K562 (cell line): ENCODE results near the gene CXCL16. TPM values are rescaled to one million over a fixed set of nuclear protein-coding genes. Genes with fewer than 3 reads are reported as not detected.

Experiments used
- ATAC-seq: fragments of 200-7000 bp; cut with Tn5 transposase; 3 replicates; pipeline ENCODE4 v1.9.1; 2020; ENCODE audit warnings: moderate library complexity
- BruUV-seq: library from RNA; stranded (reverse); fragments of 400-500 nt; replicated peaks from 2 replicates; lab custom pipeline; 2021; lab: Mats Ljungman, UMichigan
- CTCF ChIA-PET: fragments of 300-600 bp; formaldehyde crosslinking; extraction: SDS; loops from one replicate; lab custom pipeline; 2021; ENCODE audit warnings: low intra/inter-chr PET ratio; lab: Yijun Ruan, JAX
- POLR2A ChIA-PET: fragments of 300-600, 350-650 bp; sonication (Branson Sonifier 250); formaldehyde crosslinking; extraction: SDS; loops from one replicate; lab custom pipeline; 2021; ENCODE audit warnings: antibody characterized with exemption, inconsistent platforms; lab: Yijun Ruan, JAX
- DNase-seq, 4 experiments: peaks; one replicate each; pipeline versions ENCODE4 v3.0.0 to v3.0.0-alpha.2; 2011 to 2018; ENCODE audit warnings: low spot score in 3 of 4, mixed read lengths in 3 of 4; ENCODE audit errors: extremely low read depth in 1 of 4
- FAIRE-seq: peaks from 2 replicates; lab custom pipeline; 2011; peaks lifted over from hg19 to GRCh38; lab: Jason Lieb, UNC
- H2AFZ ChIP-seq: 2 replicates; pipeline ENCODE4 v1.6.0; 2011; ENCODE audit warnings: low read depth, low read length, control low read depth, inconsistent platforms
- H3K27ac ChIP-seq: fragments of 200-600 bp; 3 replicates; pipeline ENCODE4 v1.8.0; 2011; ENCODE audit warnings: low read depth, mild to moderate bottlenecking, control low read depth, inconsistent platforms, low read length, moderate library complexity, mixed read lengths; ENCODE audit errors: extremely low read depth
- H3K27me3 ChIP-seq, 2 experiments: fragments of 300-600 bp in 1 of 2; 2 replicates in 1 of 2; 3 replicates in 1 of 2; pipeline versions ENCODE4 v1.6.0 to v1.8.0; 2011; ENCODE audit warnings: inconsistent platforms in 2 of 2, low read length in 2 of 2, mild to moderate bottlenecking in 1 of 2, mixed read lengths in 1 of 2, moderate library complexity in 1 of 2; ENCODE audit not compliant: control insufficient read depth in 2 of 2, insufficient read depth in 2 of 2
- H3K36me3 ChIP-seq: fragments of 300-600 bp; 3 replicates; pipeline ENCODE4 v1.8.0; 2011; ENCODE audit warnings: mild to moderate bottlenecking, low read length, inconsistent platforms; ENCODE audit not compliant: control insufficient read depth, insufficient read depth
- H3K4me1 ChIP-seq, 2 experiments: fragments of 200-600 bp in 1 of 2; replicated peaks in 1 of 2; 2 replicates in 1 of 2; 3 replicates in 1 of 2; pipeline versions ENCODE4 v1.5.1 to v1.8.0; 2011; ENCODE audit warnings: inconsistent platforms in 2 of 2, low read length in 2 of 2, mild to moderate bottlenecking in 1 of 2, mixed read lengths in 1 of 2, moderate library complexity in 1 of 2; ENCODE audit not compliant: control insufficient read depth in 2 of 2, insufficient read depth in 2 of 2
- H3K4me2 ChIP-seq: 2 replicates; pipeline ENCODE4 v1.6.1; 2011; ENCODE audit warnings: low read length, control low read depth, inconsistent platforms, mixed read lengths; ENCODE audit not compliant: insufficient read depth
- H3K4me3 ChIP-seq: fragments of 200-600 bp; sonication (generic), shearing (Covaris generic); 2 replicates; pipeline ENCODE4 v1.5.1; 2016; ENCODE audit warnings: control low read depth, inconsistent platforms
- H3K79me2 ChIP-seq: fragments of 200-600 bp; 3 replicates; pipeline ENCODE4 v1.8.0; 2011; ENCODE audit warnings: low read length, inconsistent platforms; ENCODE audit not compliant: control insufficient read depth, insufficient read depth
- H3K9ac ChIP-seq, 2 experiments: 2 replicates each; pipeline versions ENCODE4 v1.6.0 to v1.6.1; 2011; ENCODE audit warnings: low read depth in 2 of 2, low read length in 2 of 2, control low read depth in 1 of 2, inconsistent platforms in 1 of 2, mild to moderate bottlenecking in 1 of 2, mixed read lengths in 1 of 2; ENCODE audit not compliant: insufficient read depth in 1 of 2
- H3K9me1 ChIP-seq: one replicate; pipeline ENCODE4 v1.6.0; 2011; ENCODE audit warnings: inconsistent platforms, mild to moderate bottlenecking, low read length, moderate library complexity; ENCODE audit not compliant: control insufficient read depth, insufficient read depth
- H3K9me3 ChIP-seq: replicated peaks from 2 replicates; pipeline ENCODE4 v1.5.1; 2011; ENCODE audit warnings: low read depth, low read length, inconsistent platforms; ENCODE audit not compliant: control insufficient read depth, insufficient read depth
- H4K20me1 ChIP-seq: replicated peaks from 2 replicates; pipeline ENCODE4 v1.6.1; 2011; ENCODE audit warnings: low read length, inconsistent platforms, mixed read lengths; ENCODE audit not compliant: control insufficient read depth, insufficient read depth
- ARHGAP35 ChIP-seq: fragments of 450-650 bp; IDR thresholded peaks from 2 replicates; pipeline ENCODE4 v1.6.1; 2018; ENCODE audit not compliant: partially characterized antibody
- EZH2 ChIP-seq: IDR thresholded peaks from 2 replicates; pipeline ENCODE4 v1.6.1; 2012; ENCODE audit warnings: low read depth, mild to moderate bottlenecking, inconsistent platforms, low read length, borderline replicate concordance
- FOXA1 ChIP-seq: fragments of 450-650 bp; IDR thresholded peaks from 2 replicates; pipeline ENCODE4 v1.6.1; 2016; ENCODE audit warnings: mild to moderate bottlenecking, borderline replicate concordance
- GMEB1 ChIP-seq: fragments of 250-450 bp; sonication (Bioruptor Pico); IDR thresholded peaks from 2 replicates; pipeline ENCODE4 v1.4.0; 2020; ENCODE audit warnings: mild to moderate bottlenecking
- HOXB6 ChIP-seq: fragments of 250-450 bp; sonication (Bioruptor Pico); IDR thresholded peaks from 2 replicates; pipeline ENCODE4 v1.5.1; 2022; ENCODE audit warnings: mild to moderate bottlenecking, borderline replicate concordance
- ILF3 ChIP-seq: fragments of 450-650 bp; IDR thresholded peaks from 2 replicates; pipeline ENCODE4 v1.6.1; 2018; ENCODE audit warnings: antibody characterized with exemption, mild to moderate bottlenecking, moderate library complexity, borderline replicate concordance
- MAFG ChIP-seq: fragments of 450-650 bp; conservative IDR thresholded peaks from 2 replicates; pipeline ENCODE4 v1.6.1; 2016; ENCODE audit warnings: missing genetic modification characterization, missing compliant biosample characterization
- PHF8 ChIP-seq: fragments of 200-600 bp; sonication (generic); IDR thresholded peaks from 2 replicates; pipeline ENCODE4 v1.6.1; 2012; ENCODE audit warnings: mixed run types, mild to moderate bottlenecking, inconsistent platforms, low read length, moderate library complexity, borderline replicate concordance
- PTTG1 ChIP-seq: fragments of 450-650 bp; IDR thresholded peaks from 2 replicates; pipeline ENCODE4 v1.6.1; 2016; ENCODE audit warnings: low read depth, mild to moderate bottlenecking, missing genetic modification characterization, missing compliant biosample characterization
- TBL1XR1 ChIP-seq, 2 experiments: IDR thresholded peaks; 2 replicates each; pipeline ENCODE4 v1.6.1; 2012; ENCODE audit warnings: improper control_type of control experiment in 2 of 2, low read length in 2 of 2, mild to moderate bottlenecking in 1 of 2
- ZC3H11A ChIP-seq: IDR thresholded peaks from 2 replicates; pipeline ENCODE4 v1.6.1; 2012; ENCODE audit warnings: low read depth, low read length, improper control_type of control experiment
- ZNF143 ChIP-seq: sonication (generic); formaldehyde crosslinking; IDR thresholded peaks from 2 replicates; pipeline ENCODE4 v1.9.0; 2022; ENCODE audit warnings: mild to moderate bottlenecking, missing genetic modification reagents
- ZNF165 ChIP-seq: fragments of 250-450 bp; sonication (Bioruptor Pico); IDR thresholded peaks from 2 replicates; pipeline ENCODE4 v1.4.0; 2020; ENCODE audit warnings: borderline replicate concordance
- WGBS: fragments of 100-300 bp; shearing (Covaris generic); methylation state at CpG from one replicate; pipeline ENCODE4 v1.1.6; 2016; ENCODE audit warnings: low coverage, mixed read lengths; ENCODE audit not compliant: insufficient coverage; ENCODE audit errors: missing lambda C conversion rate; 5-methylcytosine and 5-hydroxymethylcytosine counted together
- in situ Hi-C: fragments of 300-500 bp; cut with MboI; formaldehyde crosslinking; loops from 4 replicates; pipeline ENCODE4 v1.15.0; 2018; ENCODE audit warnings: inconsistent platforms, mixed read lengths
- intact Hi-C: fragments of 100-400 bp; cut with micrococcal nuclease; formaldehyde crosslinking; loops from 2 replicates; pipeline ENCODE4 v1.14.2; 2022
- polyA plus RNA-seq, 8 experiments: library from polyadenylated mRNA; depleted of rRNA in 4 of 8; stranded (reverse) in 5 of 8; unstranded in 3 of 8; fragments of >200 nt; fragmentation: Nextera tagmentation in 2 of 8; fragmentation: Illumina TruSeq in 1 of 8; extraction: Ambion mirVana in 2 of 8; extraction: Trizol in 1 of 8; gene quantifications; 2 replicates each; pipeline versions ENCODE4 v1.2.1 to v1.2.3, GENCODE V29; 2011 to 2014; ENCODE audit warnings: inconsistent platforms in 1 of 8, missing spikeins in 1 of 8
- total RNA-seq, 7 experiments: library from RNA; depleted of rRNA in 6 of 7; stranded (reverse); fragments of >200 nt in 6 of 7; fragmentation: Illumina TruSeq in 2 of 7; extraction: Trizol in 2 of 7; gene quantifications; 2 replicates each; pipeline versions ENCODE4 v1.2.1 to v1.2.3, GENCODE V29; 2011 to 2021; ENCODE audit warnings: low replicate concordance in 1 of 7
- TF ChIP-seq, protein P1 (sequence below), 2 experiments: fragments of 450-650 bp; IDR thresholded peaks; 2 replicates each; pipeline ENCODE4 v1.6.1; 2018; ENCODE audit warnings: mild to moderate bottlenecking in 2 of 2, low read depth in 1 of 2; ENCODE audit not compliant: partially characterized antibody in 2 of 2
- TF ChIP-seq, protein P2 (sequence below): fragments of 250-450 bp; sonication (Bioruptor Pico); IDR thresholded peaks from 2 replicates; pipeline ENCODE4 v1.5.0; 2021

The CXCL16 gene
- total and polyA plus RNA-seq, 9 of the 15 experiments (the other 6 are each of a cell fraction or from before 2014, with no cell fraction given), result 0.05 to 0.68 (median 0.22) TPM; not detected in 2

DNA sequence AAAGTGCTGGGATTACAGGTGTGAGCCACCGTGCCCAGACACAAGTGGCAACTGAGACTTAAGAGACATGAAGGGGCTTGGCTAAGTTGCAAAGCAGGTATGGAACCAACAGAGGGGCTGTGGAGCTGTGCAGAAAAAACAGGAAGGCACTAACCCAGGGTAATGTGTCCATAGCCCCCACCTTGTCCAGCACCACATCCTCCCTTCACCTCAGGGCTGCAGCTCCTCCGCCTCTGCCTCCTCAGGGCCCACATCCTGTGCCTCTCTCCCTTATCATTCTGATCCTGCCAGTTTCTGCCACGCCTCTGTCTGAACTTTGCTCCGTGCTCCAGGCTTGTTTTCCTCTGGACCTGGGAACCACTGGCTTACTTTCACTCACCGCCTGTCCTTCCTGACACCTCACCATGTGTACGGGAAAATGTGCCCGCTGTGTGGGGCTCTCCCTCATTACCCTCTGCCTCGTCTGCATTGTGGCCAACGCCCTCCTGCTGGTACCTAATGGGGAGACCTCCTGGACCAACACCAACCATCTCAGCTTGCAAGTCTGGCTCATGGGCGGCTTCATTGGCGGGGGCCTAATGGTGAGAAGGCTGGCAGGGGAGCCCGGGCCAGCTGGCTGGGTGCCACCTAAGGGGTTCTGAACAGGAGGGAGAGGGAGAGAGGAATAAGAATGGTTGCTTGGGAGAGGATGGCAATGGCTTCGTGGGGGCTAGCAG lies 31.9 kb upstream of the CXCL16 start, which contains the start of gene TM4SF5:
TSS of gene TM4SF5 (plus strand) at position 368 of the 716 bp plus-strand sequence. CDS start at position 405, 37 bp downstream.
- Histone ChIP-seq H3K27ac (no peak within 1 kb of the TSS), H3K9me1 (no peaks in the 10 kb centered on the region), H2AFZ (no peak within 1 kb of the TSS), H3K79me2 (no peaks in the 10 kb centered on the region), H4K20me1 (no peaks in the 10 kb centered on the region), H3K9ac (no peak within 1 kb of the TSS), H3K9me3 (no peaks in the 10 kb centered on the region), H3K27me3 (peaks cover 14 to 36% of the 10 kb centered on the region in 2 experiments), H3K4me2 (no peak within 1 kb of the TSS), H3K36me3 (no peaks in the 10 kb centered on the region), H3K4me3 (no peak within 1 kb of the TSS), H3K4me1 (no peaks in the 10 kb centered on the region)
- ChIA-PET POLR2A (no interaction called here), CTCF (no interaction called here)
- no peak for FAIRE-seq
- 2% methylated on average over 11 of the region's 13 CpGs for WGBS
- no TSS peak for BruUV-seq
- DNase-seq, result no peak
- intact Hi-C loops (no loop called here), in situ Hi-C loops (no loop called here)
- ATAC-seq, result no peak
- TF ChIP-seq PTTG1 (tag) (no peak), HOXB6 (no peak), ZNF165 (no peak), TBL1XR1 (IDR thresholded peaks at IDR 0.05; ENCODE audit: low read length in 2 of 2) (no peak), MAFG (tag) (no peak), PHF8 (no peak), GMEB1 (CRISPR knock-in tag) (no peak), ZNF143 (no peak), ZC3H11A (no peak), ILF3 (no peak), EZH2 (no peak), FOXA1 (no peak), ARHGAP35 (no peak)
- TF ChIP-seq, protein P1, sequence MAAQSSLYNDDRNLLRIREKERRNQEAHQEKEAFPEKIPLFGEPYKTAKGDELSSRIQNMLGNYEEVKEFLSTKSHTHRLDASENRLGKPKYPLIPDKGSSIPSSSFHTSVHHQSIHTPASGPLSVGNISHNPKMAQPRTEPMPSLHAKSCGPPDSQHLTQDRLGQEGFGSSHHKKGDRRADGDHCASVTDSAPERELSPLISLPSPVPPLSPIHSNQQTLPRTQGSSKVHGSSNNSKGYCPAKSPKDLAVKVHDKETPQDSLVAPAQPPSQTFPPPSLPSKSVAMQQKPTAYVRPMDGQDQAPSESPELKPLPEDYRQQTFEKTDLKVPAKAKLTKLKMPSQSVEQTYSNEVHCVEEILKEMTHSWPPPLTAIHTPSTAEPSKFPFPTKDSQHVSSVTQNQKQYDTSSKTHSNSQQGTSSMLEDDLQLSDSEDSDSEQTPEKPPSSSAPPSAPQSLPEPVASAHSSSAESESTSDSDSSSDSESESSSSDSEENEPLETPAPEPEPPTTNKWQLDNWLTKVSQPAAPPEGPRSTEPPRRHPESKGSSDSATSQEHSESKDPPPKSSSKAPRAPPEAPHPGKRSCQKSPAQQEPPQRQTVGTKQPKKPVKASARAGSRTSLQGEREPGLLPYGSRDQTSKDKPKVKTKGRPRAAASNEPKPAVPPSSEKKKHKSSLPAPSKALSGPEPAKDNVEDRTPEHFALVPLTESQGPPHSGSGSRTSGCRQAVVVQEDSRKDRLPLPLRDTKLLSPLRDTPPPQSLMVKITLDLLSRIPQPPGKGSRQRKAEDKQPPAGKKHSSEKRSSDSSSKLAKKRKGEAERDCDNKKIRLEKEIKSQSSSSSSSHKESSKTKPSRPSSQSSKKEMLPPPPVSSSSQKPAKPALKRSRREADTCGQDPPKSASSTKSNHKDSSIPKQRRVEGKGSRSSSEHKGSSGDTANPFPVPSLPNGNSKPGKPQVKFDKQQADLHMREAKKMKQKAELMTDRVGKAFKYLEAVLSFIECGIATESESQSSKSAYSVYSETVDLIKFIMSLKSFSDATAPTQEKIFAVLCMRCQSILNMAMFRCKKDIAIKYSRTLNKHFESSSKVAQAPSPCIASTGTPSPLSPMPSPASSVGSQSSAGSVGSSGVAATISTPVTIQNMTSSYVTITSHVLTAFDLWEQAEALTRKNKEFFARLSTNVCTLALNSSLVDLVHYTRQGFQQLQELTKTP (IDR thresholded peaks at IDR 0.05; ENCODE audit: low read depth in 1 of 2, partially characterized antibody in 2 of 2), result no peak
- TF ChIP-seq, protein P2, sequence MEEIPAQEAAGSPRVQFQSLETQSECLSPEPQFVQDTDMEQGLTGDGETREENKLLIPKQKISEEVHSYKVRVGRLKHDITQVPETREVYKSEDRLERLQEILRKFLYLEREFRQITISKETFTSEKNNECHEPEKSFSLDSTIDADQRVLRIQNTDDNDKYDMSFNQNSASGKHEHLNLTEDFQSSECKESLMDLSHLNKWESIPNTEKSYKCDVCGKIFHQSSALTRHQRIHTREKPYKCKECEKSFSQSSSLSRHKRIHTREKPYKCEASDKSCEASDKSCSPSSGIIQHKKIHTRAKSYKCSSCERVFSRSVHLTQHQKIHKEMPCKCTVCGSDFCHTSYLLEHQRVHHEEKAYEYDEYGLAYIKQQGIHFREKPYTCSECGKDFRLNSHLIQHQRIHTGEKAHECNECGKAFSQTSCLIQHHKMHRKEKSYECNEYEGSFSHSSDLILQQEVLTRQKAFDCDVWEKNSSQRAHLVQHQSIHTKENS, result no peak
